GM12892 (cell line): Measurements from ENCODE around the gene ALPL.

Experiments
- POLR2A ChIP-seq: IDR thresholded peaks from 2 replicates; pipeline ENCODE4 v1.6.1; 2011; ENCODE audit warnings: low read depth, low read length, control low read depth
- TAF1 ChIP-seq: IDR thresholded peaks from 2 replicates; pipeline ENCODE4 v1.6.1; 2011; ENCODE audit warnings: low read depth, mild to moderate bottlenecking, control low read depth, low read length, borderline replicate concordance

DNA sequence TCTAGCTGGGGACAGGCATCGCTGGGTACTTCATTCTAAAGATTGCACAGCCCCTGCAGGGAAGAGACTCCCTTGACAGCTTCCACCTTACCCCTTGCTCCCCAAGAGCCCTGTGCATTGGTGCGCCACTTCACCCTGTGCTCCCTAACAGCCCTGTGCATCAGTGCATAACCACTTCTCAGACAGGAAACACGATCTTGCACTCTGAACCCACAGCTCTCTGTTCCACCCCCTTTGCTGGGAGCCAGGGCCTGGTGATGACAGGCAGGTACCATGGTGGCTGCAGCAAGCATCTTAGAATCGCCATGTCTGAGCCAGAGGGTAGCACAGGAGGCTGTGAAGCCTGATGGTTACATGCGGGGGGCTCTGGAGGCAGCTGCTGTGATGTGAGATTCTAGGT is 5.0 kb downstream of the ALPL start:
- no peak for TF ChIP-seq POLR2A
- TF ChIP-seq TAF1, result no peak
